OCI-LY7 (cell line): ENCODE data around the gene BSG. TPM values are rescaled to one million over a fixed set of nuclear protein-coding genes. Genes with fewer than 3 reads are reported as not detected.

Experiments
- BruUV-seq: library from RNA; stranded (reverse); fragments of 400-500 nt; replicated peaks from 2 replicates; lab custom pipeline; 2021; lab: Mats Ljungman, UMichigan
- CTCF ChIA-PET: fragments of 300-600 bp; sonication (Branson Sonifier 250); formaldehyde crosslinking; loops from one replicate; lab custom pipeline; 2022; ENCODE audit warnings: antibody characterized with exemption; ENCODE audit not compliant: unreplicated experiment; lab: Charles Lee
- POLR2A ChIA-PET: fragments of 300-600 bp; sonication (Branson Sonifier 250); formaldehyde crosslinking; loops from one replicate; lab custom pipeline; 2022; ENCODE audit warnings: antibody characterized with exemption; lab: Charles Lee
- DNase-seq: peaks from one replicate; pipeline ENCODE4 v3.0.0-alpha.2; 2015; ENCODE audit warnings: low spot score
- H2AFZ ChIP-seq: fragments of 200-600 bp; sonication (generic), shearing (Covaris generic); 2 replicates; pipeline ENCODE4 v1.6.1; 2014; ENCODE audit warnings: mild to moderate bottlenecking, antibody characterized with exemption, low read length, moderate library complexity
- H3K27ac ChIP-seq: fragments of 200-600 bp; sonication (generic); 2 replicates; pipeline ENCODE4 v1.5.1; 2014; ENCODE audit warnings: mixed run types, low read depth, mild to moderate bottlenecking, moderate library complexity, low read length, inconsistent platforms; ENCODE audit not compliant: poor library complexity, severe bottlenecking
- H3K36me3 ChIP-seq: fragments of 200-600 bp; sonication (generic); 2 replicates; pipeline ENCODE4 v1.6.1; 2014; ENCODE audit warnings: mild to moderate bottlenecking, antibody characterized with exemption, low read length, moderate library complexity, mixed read lengths; ENCODE audit not compliant: insufficient read depth
- H3K4me1 ChIP-seq: fragments of 200-600 bp; sonication (generic); 2 replicates; pipeline ENCODE4 v1.5.1; 2014; ENCODE audit warnings: mild to moderate bottlenecking, low read length; ENCODE audit not compliant: insufficient read depth, poor library complexity, severe bottlenecking
- H3K4me2 ChIP-seq: fragments of 200-600 bp; sonication (generic); 2 replicates; pipeline ENCODE4 v1.6.1; 2014; ENCODE audit warnings: mild to moderate bottlenecking, low read length
- H3K4me3 ChIP-seq: fragments of 200-600 bp; sonication (generic); 2 replicates; pipeline ENCODE4 v1.5.1; 2014; ENCODE audit warnings: mild to moderate bottlenecking, low read depth, low read length; ENCODE audit not compliant: poor library complexity, severe bottlenecking
- H3K79me2 ChIP-seq: fragments of 200-600 bp; sonication (generic); 2 replicates; pipeline ENCODE4 v1.6.1; 2016; ENCODE audit warnings: low read depth, mild to moderate bottlenecking, low read length, moderate library complexity, mixed read lengths; ENCODE audit not compliant: insufficient read depth
- H3K9me2 ChIP-seq: fragments of 200-600 bp; sonication (generic); 2 replicates; pipeline ENCODE4 v1.6.1; 2016; ENCODE audit warnings: mild to moderate bottlenecking, low read length, mixed read lengths; ENCODE audit not compliant: insufficient read depth
- H3K9me3 ChIP-seq: fragments of 200-600 bp; sonication (generic); 2 replicates; pipeline ENCODE4 v1.6.1; 2014; ENCODE audit warnings: mild to moderate bottlenecking, mixed run types, low read length, mixed read lengths
- H4K20me1 ChIP-seq: fragments of 200-600 bp; sonication (generic); 2 replicates; pipeline ENCODE4 v1.6.1; 2014; ENCODE audit warnings: mild to moderate bottlenecking, antibody characterized with exemption, low read length, moderate library complexity, mixed read lengths; ENCODE audit not compliant: insufficient read depth
- EZH2phosphoT487 ChIP-seq: fragments of 200-600 bp; sonication (generic); IDR thresholded peaks from 2 replicates; pipeline ENCODE4 v1.6.1; 2018; ENCODE audit warnings: low read depth, borderline replicate concordance, mild to moderate bottlenecking, mixed run types, antibody characterized with exemption, low read length, moderate library complexity, mixed read lengths
- intact Hi-C: fragments of 100-400 bp; cut with micrococcal nuclease; formaldehyde crosslinking; loops from one replicate; pipeline ENCODE4 v1.10.0; 2022; ENCODE audit not compliant: unreplicated experiment
- total RNA-seq, 2 experiments: library from RNA; depleted of rRNA in 1 of 2; stranded (reverse); fragments of >200 nt in 1 of 2; shearing (Covaris generic) in 1 of 2; gene quantifications; 2 replicates each; pipeline ENCODE4 v1.2.3, GENCODE V29; 2014 to 2022
- TF ChIP-seq, protein P1 (sequence below): fragments of 200-600 bp; sonication (generic); conservative IDR thresholded peaks from 2 replicates; pipeline ENCODE4 v1.5.1; 2014; ENCODE audit warnings: mild to moderate bottlenecking, antibody characterized with exemption, low read length, moderate library complexity, mixed read lengths

Gene BSG
- total RNA-seq, 2 experiments from 2014 or later = 180 to 197 TPM

GRCh38 chr19:579111-579841 lies 6.9 kb downstream of the BSG start:
- H3K27ac ChIP-seq = no peak overlapping the region
- H3K36me3 ChIP-seq = peaks cover 58% of the 10 kb centered on the region
- no peaks in the 10 kb centered on the region for H3K9me3 ChIP-seq
- DNase-seq = no peak
- H3K79me2 ChIP-seq = peaks cover 35% of the 10 kb centered on the region
- no peak overlapping the region for H2AFZ ChIP-seq
- ChIA-PET CTCF (no interaction called here), POLR2A (no interaction called here)
- intact Hi-C loops = no loop called here
- no peak overlapping the region for H3K4me2 ChIP-seq
- no TSS peak for BruUV-seq
- no peak for TF ChIP-seq EZH2phosphoT487
- TF ChIP-seq, protein P1, sequence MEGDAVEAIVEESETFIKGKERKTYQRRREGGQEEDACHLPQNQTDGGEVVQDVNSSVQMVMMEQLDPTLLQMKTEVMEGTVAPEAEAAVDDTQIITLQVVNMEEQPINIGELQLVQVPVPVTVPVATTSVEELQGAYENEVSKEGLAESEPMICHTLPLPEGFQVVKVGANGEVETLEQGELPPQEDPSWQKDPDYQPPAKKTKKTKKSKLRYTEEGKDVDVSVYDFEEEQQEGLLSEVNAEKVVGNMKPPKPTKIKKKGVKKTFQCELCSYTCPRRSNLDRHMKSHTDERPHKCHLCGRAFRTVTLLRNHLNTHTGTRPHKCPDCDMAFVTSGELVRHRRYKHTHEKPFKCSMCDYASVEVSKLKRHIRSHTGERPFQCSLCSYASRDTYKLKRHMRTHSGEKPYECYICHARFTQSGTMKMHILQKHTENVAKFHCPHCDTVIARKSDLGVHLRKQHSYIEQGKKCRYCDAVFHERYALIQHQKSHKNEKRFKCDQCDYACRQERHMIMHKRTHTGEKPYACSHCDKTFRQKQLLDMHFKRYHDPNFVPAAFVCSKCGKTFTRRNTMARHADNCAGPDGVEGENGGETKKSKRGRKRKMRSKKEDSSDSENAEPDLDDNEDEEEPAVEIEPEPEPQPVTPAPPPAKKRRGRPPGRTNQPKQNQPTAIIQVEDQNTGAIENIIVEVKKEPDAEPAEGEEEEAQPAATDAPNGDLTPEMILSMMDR = no peak
- H3K4me3 ChIP-seq = no peak overlapping the region
- no peaks in the 10 kb centered on the region; the same call in 1 of the 2 replicates for H4K20me1 ChIP-seq
- H3K9me2 ChIP-seq = no peaks in the 10 kb centered on the region
- H3K4me1 ChIP-seq = peaks cover 16% of the 10 kb centered on the region

GRCh38 chr19:579842-580155 lies 7.4 kb downstream of the BSG start:
- Histone ChIP-seq H2AFZ (no peak overlapping the region), H3K9me3 (no peaks in the 10 kb centered on the region), H3K36me3 (peaks cover 55% of the 10 kb centered on the region), H3K9me2 (no peaks in the 10 kb centered on the region), H4K20me1 (no peaks in the 10 kb centered on the region; the same call in 1 of the 2 replicates), H3K27ac (no peak overlapping the region), H3K4me3 (no peak overlapping the region), H3K4me2 (no peak overlapping the region), H3K79me2 (peaks cover 30% of the 10 kb centered on the region), H3K4me1 (peaks cover 11% of the 10 kb centered on the region)
- intact Hi-C loops = no loop called here
- CTCF ChIA-PET = no interaction called here
- BruUV-seq = no TSS peak
- no peak for DNase-seq
- POLR2A ChIA-PET = no interaction called here
- TF ChIP-seq EZH2phosphoT487 = no peak
- TF ChIP-seq, protein P1 = no peak

- ChIA-PET POLR2A (no interaction called here), CTCF (no interaction called here)
- no peak overlapping the region for H3K4me3 ChIP-seq
- no peaks in the 10 kb centered on the region; the same call in 1 of the 2 replicates for H4K20me1 ChIP-seq
- no peak for TF ChIP-seq EZH2phosphoT487
- TF ChIP-seq, protein P1 = no peak
- peaks cover 50% of the 10 kb centered on the region for H3K36me3 ChIP-seq
- H3K4me1 ChIP-seq = peaks cover 5% of the 10 kb centered on the region
- no peak for DNase-seq
- H3K9me3 ChIP-seq = no peaks in the 10 kb centered on the region
- H3K79me2 ChIP-seq = peaks cover 24% of the 10 kb centered on the region
- BruUV-seq = no TSS peak
- H3K27ac ChIP-seq = no peak overlapping the region
- H2AFZ ChIP-seq = no peak overlapping the region
- H3K4me2 ChIP-seq = no peak overlapping the region
- no peaks in the 10 kb centered on the region for H3K9me2 ChIP-seq
- intact Hi-C loops = no loop called here
Observed at GRCh38 chr19:580274-580835, 8.0 kb downstream of the BSG start.
